ENCODE measurements around the gene TEX264.
A peak's percentile ranks its signal among the peaks of the same experiment; 100 is the strongest.

TEX264 gene

GRCh38 chr3:51671734-51672475 is 853 bp downstream of the TEX264 start:
- peak; percentile 57 to 73 for DNase-seq (ENCODE audit: low read depth in 1 of 2, low spot score in 1 of 2)
- H3K27ac ChIP-seq (replicated peaks), result peak overlapping the region; percentile 94
- peak overlapping the region; percentile 74 for H3K4me3 ChIP-seq (replicated peaks; ENCODE audit: insufficient read depth, low read length)
- TF ChIP-seq REST (IDR thresholded peaks at IDR 0.05; ENCODE audit: insufficient replicate concordance, low read depth) (no peak), POLR2AphosphoS5 (IDR thresholded peaks at IDR 0.05; ENCODE audit: low read depth) (peak; percentile 36; the same call in 1 of the 2 replicates)
- no peaks in the 10 kb centered on the region for H3K27me3 ChIP-seq (ENCODE audit: insufficient read depth, poor library complexity, severe bottlenecking)

GRCh38 chr3:51673181-51673801 is 2.2 kb downstream of the TEX264 start:
- DNase-seq (ENCODE audit: low read depth in 1 of 2, low spot score in 1 of 2), result no peak
- no peaks in the 10 kb centered on the region for H3K27me3 ChIP-seq (ENCODE audit: insufficient read depth, poor library complexity, severe bottlenecking)
- no peak overlapping the region for H3K4me3 ChIP-seq (replicated peaks; ENCODE audit: insufficient read depth, low read length)
- no peak overlapping the region for H3K27ac ChIP-seq (replicated peaks)
- TF ChIP-seq, protein P1, sequence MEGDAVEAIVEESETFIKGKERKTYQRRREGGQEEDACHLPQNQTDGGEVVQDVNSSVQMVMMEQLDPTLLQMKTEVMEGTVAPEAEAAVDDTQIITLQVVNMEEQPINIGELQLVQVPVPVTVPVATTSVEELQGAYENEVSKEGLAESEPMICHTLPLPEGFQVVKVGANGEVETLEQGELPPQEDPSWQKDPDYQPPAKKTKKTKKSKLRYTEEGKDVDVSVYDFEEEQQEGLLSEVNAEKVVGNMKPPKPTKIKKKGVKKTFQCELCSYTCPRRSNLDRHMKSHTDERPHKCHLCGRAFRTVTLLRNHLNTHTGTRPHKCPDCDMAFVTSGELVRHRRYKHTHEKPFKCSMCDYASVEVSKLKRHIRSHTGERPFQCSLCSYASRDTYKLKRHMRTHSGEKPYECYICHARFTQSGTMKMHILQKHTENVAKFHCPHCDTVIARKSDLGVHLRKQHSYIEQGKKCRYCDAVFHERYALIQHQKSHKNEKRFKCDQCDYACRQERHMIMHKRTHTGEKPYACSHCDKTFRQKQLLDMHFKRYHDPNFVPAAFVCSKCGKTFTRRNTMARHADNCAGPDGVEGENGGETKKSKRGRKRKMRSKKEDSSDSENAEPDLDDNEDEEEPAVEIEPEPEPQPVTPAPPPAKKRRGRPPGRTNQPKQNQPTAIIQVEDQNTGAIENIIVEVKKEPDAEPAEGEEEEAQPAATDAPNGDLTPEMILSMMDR (IDR thresholded peaks at IDR 0.05; ENCODE audit: insufficient read depth, low read length), result no peak
- no peak for TF ChIP-seq REST (IDR thresholded peaks at IDR 0.05; ENCODE audit: insufficient replicate concordance, low read depth)
- TF ChIP-seq SPI1 (IDR thresholded peaks at IDR 0.05; ENCODE audit: borderline replicate concordance, low read depth), result no peak
- TF ChIP-seq GABPA (IDR thresholded peaks at IDR 0.05; ENCODE audit: low read depth), result no peak
- TF ChIP-seq POLR2AphosphoS5 (IDR thresholded peaks at IDR 0.05; ENCODE audit: low read depth), result no peak

GRCh38 chr3:51673802-51674654 is 3.0 kb downstream of the TEX264 start:
- Histone ChIP-seq H3K4me3 (replicated peaks; ENCODE audit: insufficient read depth, low read length) (no peak overlapping the region), H3K27me3 (ENCODE audit: insufficient read depth, poor library complexity, severe bottlenecking) (no peaks in the 10 kb centered on the region), H3K27ac (replicated peaks) (no peak overlapping the region)
- DNase-seq (ENCODE audit: low read depth in 1 of 2, low spot score in 1 of 2), result no peak
- TF ChIP-seq SPI1 (IDR thresholded peaks at IDR 0.05; ENCODE audit: borderline replicate concordance, low read depth) (no peak), GABPA (IDR thresholded peaks at IDR 0.05; ENCODE audit: low read depth) (no peak), REST (IDR thresholded peaks at IDR 0.05; ENCODE audit: insufficient replicate concordance, low read depth) (no peak), POLR2AphosphoS5 (IDR thresholded peaks at IDR 0.05; ENCODE audit: low read depth) (no peak)
- TF ChIP-seq, protein P1 (IDR thresholded peaks at IDR 0.05; ENCODE audit: insufficient read depth, low read length), result no peak

Data from HL-60 (cell line).